ENCODE data around the gene UBE3B. TPM values are rescaled to one million over a fixed set of nuclear protein-coding genes. Genes with fewer than 3 reads are reported as not detected.
A peak's percentile ranks its signal among the peaks of the same experiment; 100 is the strongest.

The UBE3B gene
- total RNA-seq, 4 donors from 2014 or later = 51.0 to 93.5 (median 78.9) TPM

- H3K9me3 ChIP-seq = no peaks in the 10 kb centered on the region
- H3K4me3 ChIP-seq = no peak overlapping the region
- 84 to 91% methylated on average over 8 of the region's 8 CpGs for WGBS, 2 donors
- DNase-seq (ENCODE audit: low spot score in 2 of 2) = peak in 1 of 2 donors; percentile 38
- H3K4me1 ChIP-seq = peaks cover 0 to 21% (median 0%) of the 10 kb centered on the region in 4 donors
- H3K36me3 ChIP-seq = peaks cover 0 to 74% (median 14%) of the 10 kb centered on the region in 3 donors
- TF ChIP-seq CTCF (IDR thresholded peaks at IDR 0.05) (no peak), POLR2A (IDR thresholded peaks at IDR 0.05) (no peak), EP300 (IDR thresholded peaks at IDR 0.05) (no peak)
- H3K27ac ChIP-seq = peak overlapping the region in 1 of 4 donors; percentile 22
- no peaks in the 10 kb centered on the region for H3K27me3 ChIP-seq
These were observed 28.6 kb upstream of the UBE3B start for GRCh38 chr12:109448707-109449390.

GRCh38 chr12:109449845-109450532, 27.4 kb upstream of the UBE3B start:
- Histone ChIP-seq H3K4me1 (peaks cover 0 to 9% (median 0%) of the 10 kb centered on the region in 4 donors), H3K9me3 (no peaks in the 10 kb centered on the region), H3K36me3 (peaks cover 0 to 79% (median 19%) of the 10 kb centered on the region in 3 donors), H3K4me3 (no peak overlapping the region), H3K27me3 (no peaks in the 10 kb centered on the region), H3K27ac (no peak overlapping the region)
- no peak for TF ChIP-seq CTCF (IDR thresholded peaks at IDR 0.05)
- TF ChIP-seq POLR2A (IDR thresholded peaks at IDR 0.05) = no peak
- no peak for TF ChIP-seq EP300 (IDR thresholded peaks at IDR 0.05)
- WGBS, 2 donors = 83 to 87% methylated on average over 16 of the region's 16 CpGs
- DNase-seq (ENCODE audit: low spot score in 2 of 2) = no peak

- 58 to 61% methylated on average over 4 of the region's 4 CpGs for WGBS, 2 donors
- DNase-seq (ENCODE audit: low spot score in 2 of 2) = no peak
- no peak overlapping the region for H3K27ac ChIP-seq
- TF ChIP-seq CTCF (IDR thresholded peaks at IDR 0.05) (no peak), EP300 (IDR thresholded peaks at IDR 0.05) (no peak), POLR2A (IDR thresholded peaks at IDR 0.05) (no peak)
- H3K4me3 ChIP-seq = no peak overlapping the region
- peaks cover 0 to 5% (median 0%) of the 10 kb centered on the region in 4 donors for H3K4me1 ChIP-seq
- no peaks in the 10 kb centered on the region for H3K27me3 ChIP-seq
- peaks cover 0 to 82% (median 27%) of the 10 kb centered on the region in 3 donors for H3K36me3 ChIP-seq
- H3K9me3 ChIP-seq = no peaks in the 10 kb centered on the region
These were observed 26.5 kb upstream of the UBE3B start for GRCh38 chr12:109450980-109451379.

- WGBS, 2 donors = 83 to 95% methylated on average over 23 of the region's 23 CpGs
- no peaks in the 10 kb centered on the region for H3K9me3 ChIP-seq
- H3K4me3 ChIP-seq = no peak overlapping the region
- no peak overlapping the region for H3K27ac ChIP-seq
- TF ChIP-seq EP300 (IDR thresholded peaks at IDR 0.05) = no peak
- no peak for TF ChIP-seq CTCF (IDR thresholded peaks at IDR 0.05)
- no peak for TF ChIP-seq POLR2A (IDR thresholded peaks at IDR 0.05)
- H3K36me3 ChIP-seq = peaks cover 0 to 82% (median 23%) of the 10 kb centered on the region in 3 donors
- H3K4me1 ChIP-seq = peaks cover 0 to 5% (median 0%) of the 10 kb centered on the region in 4 donors
- no peak for DNase-seq (ENCODE audit: low spot score in 2 of 2)
- no peaks in the 10 kb centered on the region for H3K27me3 ChIP-seq
These were observed 26.0 kb upstream of the UBE3B start for GRCh38 chr12:109451400-109451799.

GRCh38 chr12:109452489-109452888, 24.9 kb upstream of the UBE3B start:
- DNase-seq (ENCODE audit: low spot score in 2 of 2) = no peak
- H3K4me1 ChIP-seq = peaks cover 0 to 5% (median under 1%) of the 10 kb centered on the region in 4 donors
- no peaks in the 10 kb centered on the region for H3K27me3 ChIP-seq
- 90 to 97% methylated on average over 2 of the region's 2 CpGs for WGBS, 2 donors
- H3K9me3 ChIP-seq = no peaks in the 10 kb centered on the region
- H3K27ac ChIP-seq = no peak overlapping the region
- TF ChIP-seq EP300 (IDR thresholded peaks at IDR 0.05) = no peak
- no peak for TF ChIP-seq POLR2A (IDR thresholded peaks at IDR 0.05)
- no peak for TF ChIP-seq CTCF (IDR thresholded peaks at IDR 0.05)
- H3K4me3 ChIP-seq = no peak overlapping the region
- peaks cover 2 to 84% (median 23%) of the 10 kb centered on the region in 3 donors for H3K36me3 ChIP-seq
